ENCODE measurements around the gene EVI2A.

The EVI2A gene

GRCh38 chr17:31309556-31309955 is 11.9 kb downstream of the EVI2A start:
- Histone ChIP-seq H3K4me3 (replicated peaks; ENCODE audit: insufficient read depth, low read length) (peak overlapping the region; percentile 53), H3K27me3 (ENCODE audit: insufficient read depth, poor library complexity, severe bottlenecking) (no peaks in the 10 kb centered on the region), H3K27ac (replicated peaks) (peak overlapping the region; percentile 91)
- peak; percentile 43 to 70 for DNase-seq (ENCODE audit: low read depth in 1 of 2, low spot score in 1 of 2)
- TF ChIP-seq GABPA (IDR thresholded peaks at IDR 0.05; ENCODE audit: low read depth) (no peak), POLR2AphosphoS5 (IDR thresholded peaks at IDR 0.05; ENCODE audit: low read depth) (no peak; the same call in 1 of the 2 replicates), SPI1 (IDR thresholded peaks at IDR 0.05; ENCODE audit: borderline replicate concordance, low read depth) (peak; percentile 98)

- TF ChIP-seq CTCF (IDR thresholded peaks at IDR 0.05; ENCODE audit: insufficient read depth, low read length) (no peak), POLR2AphosphoS5 (IDR thresholded peaks at IDR 0.05; ENCODE audit: low read depth) (no peak), SPI1 (IDR thresholded peaks at IDR 0.05; ENCODE audit: borderline replicate concordance, low read depth) (peak; percentile 91), REST (IDR thresholded peaks at IDR 0.05; ENCODE audit: insufficient replicate concordance, low read depth) (no peak), GABPA (IDR thresholded peaks at IDR 0.05; ENCODE audit: low read depth) (no peak)
- peak overlapping the region; percentile 1; the same call in 1 of the 2 replicates for H3K4me3 ChIP-seq (replicated peaks; ENCODE audit: insufficient read depth, low read length)
- DNase-seq (ENCODE audit: low read depth in 1 of 2, low spot score in 1 of 2), result peak in 1 of 2 experiments; percentile 48
- H3K27ac ChIP-seq (replicated peaks), result peak overlapping the region; percentile 91
- H3K27me3 ChIP-seq (ENCODE audit: insufficient read depth, poor library complexity, severe bottlenecking), result no peaks in the 10 kb centered on the region
These were observed 12.8 kb downstream of the EVI2A start for GRCh38 chr17:31308372-31309334.

- Histone ChIP-seq H3K27ac (replicated peaks) (peak overlapping the region; percentile 91), H3K4me3 (replicated peaks; ENCODE audit: insufficient read depth, low read length) (no peak overlapping the region; the same call in 1 of the 2 replicates), H3K27me3 (ENCODE audit: insufficient read depth, poor library complexity, severe bottlenecking) (no peaks in the 10 kb centered on the region)
- TF ChIP-seq POLR2AphosphoS5 (IDR thresholded peaks at IDR 0.05; ENCODE audit: low read depth), result no peak
- no peak for TF ChIP-seq GABPA (IDR thresholded peaks at IDR 0.05; ENCODE audit: low read depth)
- TF ChIP-seq SPI1 (IDR thresholded peaks at IDR 0.05; ENCODE audit: borderline replicate concordance, low read depth), result no peak
- TF ChIP-seq CTCF (IDR thresholded peaks at IDR 0.05; ENCODE audit: insufficient read depth, low read length), result no peak
- no peak for TF ChIP-seq REST (IDR thresholded peaks at IDR 0.05; ENCODE audit: insufficient replicate concordance, low read depth)
- DNase-seq (ENCODE audit: low read depth in 1 of 2, low spot score in 1 of 2), result no peak
These were observed 13.8 kb downstream of the EVI2A start for GRCh38 chr17:31307640-31308039.

GRCh38 chr17:31299624-31300023 is 21.8 kb downstream of the EVI2A start:
- no peak for TF ChIP-seq REST (IDR thresholded peaks at IDR 0.05; ENCODE audit: insufficient replicate concordance, low read depth)
- TF ChIP-seq POLR2AphosphoS5 (IDR thresholded peaks at IDR 0.05; ENCODE audit: low read depth), result no peak
- TF ChIP-seq GABPA (IDR thresholded peaks at IDR 0.05; ENCODE audit: low read depth), result no peak
- no peak for TF ChIP-seq CTCF (IDR thresholded peaks at IDR 0.05; ENCODE audit: insufficient read depth, low read length)
- no peak for TF ChIP-seq SPI1 (IDR thresholded peaks at IDR 0.05; ENCODE audit: borderline replicate concordance, low read depth)
- H3K27me3 ChIP-seq (ENCODE audit: insufficient read depth, poor library complexity, severe bottlenecking), result no peaks in the 10 kb centered on the region
- no peak overlapping the region for H3K4me3 ChIP-seq (replicated peaks; ENCODE audit: insufficient read depth, low read length)
- H3K27ac ChIP-seq (replicated peaks), result no peak overlapping the region
- no peak for DNase-seq (ENCODE audit: low read depth in 1 of 2, low spot score in 1 of 2)
